Activated CD8-positive, alpha-beta T cell treated with anti-CD3 and anti-CD28 coated beads, Interleukin-2, amount 10 ng/mL, durations not matched to agents 7 days and 5 days (primary cell): ENCODE measurements around the gene C1orf52. TPM values are rescaled to one million over a fixed set of nuclear protein-coding genes. Genes with fewer than 3 reads are reported as not detected.
A peak's percentile ranks its signal among the peaks of the same experiment; 100 is the strongest.

Experiments used
- ATAC-seq: fragments of 150-1000 bp; cut with Tn5 transposase; one replicate; pipeline ENCODE4 v1.10.0; 2021; ENCODE audit warnings: moderate library complexity
- CTCF ChIA-PET: fragments of 350-600 bp; sonication (Branson Sonifier 250); formaldehyde crosslinking; loops from one replicate; lab custom pipeline; 2021; ENCODE audit warnings: antibody characterized with exemption; lab: Charles Lee
- POLR2A ChIA-PET: fragments of 350-600 bp; sonication (Branson Sonifier 250); formaldehyde crosslinking; loops from one replicate; lab custom pipeline; 2021; ENCODE audit warnings: antibody characterized with exemption; lab: Charles Lee
- DNase-seq: peaks from one replicate; pipeline ENCODE4 v3.0.0-alpha.2; 2020
- H3K27ac Mint-ChIP-seq: one replicate; pipeline ENCODE4 v1.8.0; 2021; ENCODE audit warnings: mild to moderate bottlenecking, mixed read lengths
- H3K27me3 Mint-ChIP-seq: one replicate; pipeline ENCODE4 v1.8.0; 2021; ENCODE audit warnings: low read depth, mixed read lengths
- H3K36me3 Mint-ChIP-seq: one replicate; pipeline ENCODE4 v1.8.0; 2021; ENCODE audit warnings: low read depth, mixed read lengths
- H3K4me1 Mint-ChIP-seq: one replicate; pipeline ENCODE4 v1.8.0; 2021; ENCODE audit warnings: low read depth, mixed read lengths
- H3K4me3 Mint-ChIP-seq: one replicate; pipeline ENCODE4 v1.8.0; 2021; ENCODE audit warnings: mild to moderate bottlenecking, mixed read lengths
- H3K9me3 Mint-ChIP-seq: one replicate; pipeline ENCODE4 v1.8.0; 2022; ENCODE audit warnings: mixed read lengths; ENCODE audit not compliant: insufficient read depth
- total RNA-seq, 2 experiments: library from RNA; stranded (reverse); gene quantifications; one replicate each; pipeline ENCODE4 v1.2.3, GENCODE V29; 2021

C1orf52 gene
- total RNA-seq, 2 experiments from 2014 or later = 25.5 to 29.5 TPM

GRCh38 chr1:85208488-85208887 lies 51.0 kb downstream of the C1orf52 start:
- Mint-ChIP-seq H3K27me3 (peaks cover 35% of the 10 kb centered on the region), H3K27ac (no peak overlapping the region), H3K4me3 (no peak overlapping the region), H3K9me3 (no peaks in the 10 kb centered on the region), H3K36me3 (no peaks in the 10 kb centered on the region), H3K4me1 (no peaks in the 10 kb centered on the region)
- ATAC-seq (no peak), DNase-seq (no peak)
- ChIA-PET POLR2A (no interaction called here), CTCF (no interaction called here)

GRCh38 chr1:85203573-85204171 lies 55.8 kb downstream of the C1orf52 start:
- no peak overlapping the region for H3K4me3 Mint-ChIP-seq
- no peaks in the 10 kb centered on the region for H3K36me3 Mint-ChIP-seq
- peaks cover 21% of the 10 kb centered on the region for H3K4me1 Mint-ChIP-seq
- no peak overlapping the region for H3K27ac Mint-ChIP-seq
- H3K9me3 Mint-ChIP-seq = no peaks in the 10 kb centered on the region
- peaks cover 27% of the 10 kb centered on the region for H3K27me3 Mint-ChIP-seq
- ChIA-PET POLR2A (no interaction called here), CTCF (interaction anchor here (1.0 kb wide), 1 partner anchor 259 kb away, joined by 3 read pairs; no protein-coding TSS in a partner anchor)
- DNase-seq (no peak), ATAC-seq (no peak)

GRCh38 chr1:85202864-85203255 lies 56.6 kb downstream of the C1orf52 start:
- peaks cover 20% of the 10 kb centered on the region for H3K27me3 Mint-ChIP-seq
- H3K4me1 Mint-ChIP-seq = peaks cover 25% of the 10 kb centered on the region
- no peak for DNase-seq
- no peaks in the 10 kb centered on the region for H3K9me3 Mint-ChIP-seq
- H3K4me3 Mint-ChIP-seq = no peak overlapping the region
- peaks cover 1% of the 10 kb centered on the region for H3K36me3 Mint-ChIP-seq
- no peak overlapping the region for H3K27ac Mint-ChIP-seq
- ChIA-PET POLR2A (interaction anchor here (2.1 kb wide), 1 partner anchor 258 kb away, joined by 5 read pairs; no protein-coding TSS in a partner anchor), CTCF (interaction anchor here (0.7 to 2.1 kb wide), 3 partner anchors 57 to 176 kb away, joined by 3 to 7 read pairs (median 3); no protein-coding TSS in a partner anchor)
- ATAC-seq = no peak

DNA sequence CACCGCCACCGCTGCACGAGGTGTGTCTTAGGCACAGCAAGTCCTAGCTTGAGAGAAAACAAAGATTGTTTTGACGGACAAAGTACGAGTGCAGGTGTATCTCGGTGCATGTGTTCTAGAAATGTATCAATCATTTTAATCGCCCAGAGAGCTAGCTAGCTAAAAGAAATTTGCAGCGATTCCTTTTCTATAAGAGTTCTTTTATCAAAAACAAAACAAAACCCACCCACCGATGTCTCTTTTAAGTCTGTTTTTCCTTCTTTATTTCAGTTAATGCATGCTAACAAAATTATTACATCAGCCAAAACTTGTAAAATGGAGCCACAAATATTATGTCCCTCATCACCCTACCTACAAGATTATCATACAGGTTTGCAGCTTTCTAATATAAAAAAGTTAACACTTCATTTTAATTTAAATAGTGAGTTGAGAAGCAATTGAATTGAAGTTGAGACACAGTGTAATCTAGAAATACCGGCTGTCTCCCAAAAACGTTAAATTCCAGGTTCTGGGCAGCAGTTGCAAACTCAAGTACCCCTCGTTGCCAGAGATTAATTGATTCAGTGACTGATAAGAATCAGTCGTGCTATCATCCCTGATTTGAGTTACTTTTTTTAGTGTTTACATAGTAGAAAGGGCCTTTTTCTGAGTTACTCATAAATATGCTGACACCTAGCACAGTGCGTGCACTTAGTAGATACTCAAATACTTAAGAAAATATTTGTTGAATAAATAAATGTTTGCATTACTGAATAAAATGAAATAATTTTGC lies 57.2 kb downstream of the C1orf52 start:
- ATAC-seq (peak; percentile 11), DNase-seq (no peak)
- Mint-ChIP-seq H3K27ac (peak overlapping the region; percentile 93), H3K27me3 (peaks cover 15% of the 10 kb centered on the region), H3K4me3 (peak overlapping the region; percentile 87), H3K4me1 (peaks cover 25% of the 10 kb centered on the region), H3K9me3 (no peaks in the 10 kb centered on the region), H3K36me3 (peaks cover 2% of the 10 kb centered on the region)
- CTCF ChIA-PET = interaction anchor here (0.7 to 3.0 kb wide), 5 partner anchors 52 to 257 kb away, joined by 3 to 11 read pairs (median 3); no protein-coding TSS in a partner anchor
- POLR2A ChIA-PET = interaction anchor here (0.6 to 2.1 kb wide), 3 partner anchors 57 to 724 kb away, joined by 3 to 5 read pairs (median 4); partner anchors contain the start of gene C1orf52

GRCh38 chr1:85201340-85202091 lies 57.9 kb downstream of the C1orf52 start:
- H3K4me1 Mint-ChIP-seq = peaks cover 25% of the 10 kb centered on the region
- peak; percentile 73 for ATAC-seq
- ChIA-PET POLR2A (interaction anchor here (0.6 to 2.1 kb wide), 5 partner anchors 55 to 723 kb away, joined by 3 to 5 read pairs (median 3); partner anchors contain the start of gene C1orf52), CTCF (interaction anchor here (0.9 to 3.0 kb wide), 6 partner anchors 20 to 257 kb away, joined by 3 to 11 read pairs (median 5); no protein-coding TSS in a partner anchor)
- H3K36me3 Mint-ChIP-seq = peaks cover 2% of the 10 kb centered on the region
- DNase-seq = peak; percentile 68
- no peaks in the 10 kb centered on the region for H3K9me3 Mint-ChIP-seq
- peaks cover 9% of the 10 kb centered on the region for H3K27me3 Mint-ChIP-seq
- H3K27ac Mint-ChIP-seq = peak overlapping the region; percentile 93
- H3K4me3 Mint-ChIP-seq = peak overlapping the region; percentile 87

DNA sequence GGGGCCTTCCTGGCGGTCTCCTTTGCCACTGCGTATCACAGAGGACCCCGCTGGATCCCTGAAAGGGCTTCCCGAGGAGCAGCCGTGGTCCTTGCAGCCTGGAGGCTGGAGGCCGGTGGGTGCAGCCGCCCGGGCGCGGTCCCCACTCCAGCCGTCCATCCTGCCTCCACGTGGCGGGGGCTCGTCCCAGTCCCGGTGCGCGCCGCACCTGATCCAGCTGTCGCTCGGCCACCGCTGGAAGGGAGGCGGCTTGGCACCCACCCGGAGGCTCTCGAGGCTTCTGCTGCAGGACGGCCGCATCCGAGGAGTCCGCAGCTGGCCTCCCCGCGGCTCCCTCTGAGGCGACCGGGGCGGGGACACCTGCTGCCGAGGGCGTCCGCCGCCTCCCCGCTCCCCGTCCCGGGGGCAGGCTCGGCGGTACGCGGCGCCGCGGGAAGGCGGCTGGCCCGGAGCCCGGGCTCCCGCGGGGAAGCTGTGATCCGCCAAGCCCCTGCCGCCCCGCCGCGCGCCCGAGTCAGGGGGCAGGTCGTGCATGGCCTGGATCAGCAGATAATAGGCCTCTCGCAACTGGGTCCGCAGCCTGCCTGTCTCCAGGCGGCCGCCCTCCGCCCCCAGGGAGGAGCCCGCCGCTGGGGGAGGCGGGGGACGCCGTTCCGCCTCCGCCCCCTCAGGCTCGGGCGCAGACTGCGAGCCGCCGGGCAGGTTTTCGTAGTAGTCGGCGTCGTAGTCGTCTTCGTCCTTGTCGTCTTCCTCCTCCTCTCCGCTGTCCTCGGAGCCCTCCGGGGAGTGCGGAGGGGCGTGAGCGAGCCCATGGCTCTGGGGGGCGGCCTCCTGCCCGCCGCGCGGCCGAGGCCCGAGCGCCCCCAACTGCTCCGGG lies 58.8 kb downstream of the C1orf52 start, which contains the start of gene SYDE2:
TSS of gene SYDE2 (minus strand) at position 554 of the 877 bp plus-strand sequence. CDS start at position 534, 20 bp downstream.
- Mint-ChIP-seq H3K4me3 (peak within 1 kb of the TSS; percentile 87), H3K4me1 (peaks cover 25% of the 10 kb centered on the region), H3K9me3 (no peaks in the 10 kb centered on the region), H3K27me3 (peaks cover 5% of the 10 kb centered on the region), H3K27ac (peak within 1 kb of the TSS; percentile 93), H3K36me3 (peaks cover 2% of the 10 kb centered on the region)
- ChIA-PET POLR2A (interaction anchor here (0.8 to 2.1 kb wide), 6 partner anchors 22 to 256 kb away, joined by 3 to 5 read pairs (median 3); partner anchors contain the start of genes BCL10 and C1orf52), CTCF (interaction anchor here (0.7 to 3.0 kb wide), 6 partner anchors 11 to 256 kb away, joined by 3 to 11 read pairs (median 5); no protein-coding TSS in a partner anchor)
- ATAC-seq = peak; percentile 89
- DNase-seq = peak; percentile 82

Other genes with a start within 250 kb of the C1orf52 start
- gene MCOLN3, start 211.2 kb downstream of the C1orf52 start, total RNA-seq = 1 to 10 TPM; 1.6 TPM
- gene SYDE2, start 58.6 kb downstream of the C1orf52 start, total RNA-seq = 1 to 10 TPM; 1.9 to 2.6 TPM
- gene BCL10, start 17.0 kb upstream of the C1orf52 start, total RNA-seq = 10 to 100 TPM; 26.4 to 27.0 TPM
- under 1 TPM; 0.13 to 0.26 TPM for gene DDAH1, start 205.5 kb upstream of the C1orf52 start, total RNA-seq